ENCODE measurements around the gene PDZK1IP1. TPM values are rescaled to one million over a fixed set of nuclear protein-coding genes. Genes with fewer than 3 reads are reported as not detected.
"Not testable (repeated sequence)": the region's sequence is repeated elsewhere in the genome, so short reads cannot be mapped to it uniquely, and the experiment has no call there.

Gene PDZK1IP1
- total RNA-seq, 2 donors from 2014 or later = 3.1 to 10.6 TPM

- Histone ChIP-seq H3K4me3 (no peak overlapping the region), H3K27me3 (no peaks in the 10 kb centered on the region), H3K36me3 (no peaks in the 10 kb centered on the region), H3K4me1 (no peaks in the 10 kb centered on the region), H3K27ac (no peak overlapping the region), H3K9me3 (no peaks in the 10 kb centered on the region)
- no peak for DNase-seq (ENCODE audit: low spot score)
- TF ChIP-seq CTCF (IDR thresholded peaks at IDR 0.05) = no peak
Measured at GRCh38 chr1:47147047-47147785, 42.6 kb downstream of the PDZK1IP1 start.

- not testable (repeated sequence) for H3K4me3 ChIP-seq; H3K36me3 ChIP-seq; H3K27me3 ChIP-seq; H3K27ac ChIP-seq; DNase-seq (ENCODE audit: low spot score); H3K4me1 ChIP-seq; H3K9me3 ChIP-seq
Measured at GRCh38 chr1:47146495-47146894, 43.3 kb downstream of the PDZK1IP1 start.

DNA sequence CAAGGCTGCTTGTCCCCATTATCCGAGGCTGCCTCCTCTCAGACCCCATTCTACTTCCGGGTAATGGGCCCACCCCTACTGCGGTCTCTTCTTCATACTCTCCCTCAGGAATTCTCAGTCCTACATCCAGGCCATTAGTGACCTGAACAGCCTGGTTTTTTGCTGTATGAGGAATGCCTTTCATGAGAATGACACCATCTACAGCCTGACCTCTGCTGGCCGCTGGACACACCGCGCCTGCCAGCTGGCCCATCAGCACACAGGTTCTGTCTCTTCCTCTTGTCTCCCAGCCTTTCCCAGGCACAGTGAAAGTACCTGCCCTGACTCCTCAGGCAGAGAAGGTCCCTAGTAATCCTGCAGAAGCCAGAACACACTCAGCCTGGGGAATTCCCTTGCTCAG lies 46.2 kb downstream of the PDZK1IP1 start:
- not testable (repeated sequence) for DNase-seq (ENCODE audit: low spot score); H3K27ac ChIP-seq; H3K27me3 ChIP-seq; H3K9me3 ChIP-seq; H3K36me3 ChIP-seq; H3K4me3 ChIP-seq; H3K4me1 ChIP-seq

DNA sequence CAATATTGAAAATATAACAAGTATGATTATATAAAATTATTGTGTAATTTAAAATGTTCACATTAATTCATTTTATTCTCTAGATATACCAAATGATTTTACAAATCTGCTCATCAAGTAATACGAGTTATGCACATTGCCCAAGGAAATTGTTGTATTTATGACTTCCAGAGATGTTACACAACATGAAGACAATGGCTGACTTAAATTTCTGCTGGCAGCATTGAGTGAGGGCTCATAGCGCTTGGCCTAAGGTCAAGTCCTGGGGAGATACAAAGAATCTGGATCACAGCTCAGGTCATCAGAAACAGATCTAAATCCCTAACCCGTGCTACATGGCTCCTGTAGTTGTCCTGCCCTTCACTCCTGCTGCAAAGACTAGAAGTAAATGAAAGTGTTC lies 49.5 kb downstream of the PDZK1IP1 start:
- not testable (repeated sequence) for DNase-seq (ENCODE audit: low spot score); H3K27me3 ChIP-seq; H3K4me3 ChIP-seq; H3K4me1 ChIP-seq; H3K9me3 ChIP-seq; H3K36me3 ChIP-seq; H3K27ac ChIP-seq

GRCh38 chr1:47137925-47138615 lies 51.8 kb downstream of the PDZK1IP1 start:
- no peaks in the 10 kb centered on the region for H3K27me3 ChIP-seq
- no peaks in the 10 kb centered on the region for H3K36me3 ChIP-seq
- TF ChIP-seq CTCF (IDR thresholded peaks at IDR 0.05) = no peak
- no peaks in the 10 kb centered on the region for H3K9me3 ChIP-seq
- DNase-seq (ENCODE audit: low spot score) = no peak
- H3K4me1 ChIP-seq = no peaks in the 10 kb centered on the region
- H3K27ac ChIP-seq = no peak overlapping the region
- no peak overlapping the region for H3K4me3 ChIP-seq

DNA sequence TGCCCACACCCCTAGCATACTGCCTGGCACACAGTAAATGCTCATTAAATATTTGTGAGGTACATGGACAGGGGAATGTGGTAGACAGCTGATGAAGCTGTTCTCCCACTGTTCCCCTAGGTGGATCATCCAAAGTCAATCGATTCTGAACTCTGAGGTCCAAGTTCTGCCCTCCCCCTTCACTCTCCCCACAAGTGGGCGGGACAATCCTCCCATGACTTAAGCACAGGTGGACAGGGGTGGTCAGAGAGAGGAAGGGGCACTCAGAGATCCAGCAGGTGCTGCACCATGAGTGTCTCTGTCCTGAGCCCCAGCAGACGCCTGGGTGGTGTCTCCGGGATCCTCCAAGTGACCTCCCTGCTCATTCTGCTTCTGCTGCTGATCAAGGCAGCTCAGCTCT lies 52.6 kb downstream of the PDZK1IP1 start, which contains the start of gene CYP4A22:
CYP4A22 (plus strand) TSS at position 244 of the 400 bp plus-strand sequence; CDS start at position 289, 45 bp downstream.
- H3K9me3 ChIP-seq = no peaks in the 10 kb centered on the region
- TF ChIP-seq CTCF (IDR thresholded peaks at IDR 0.05) = no peak
- H3K27ac ChIP-seq = no peak within 1 kb of the TSS
- H3K36me3 ChIP-seq = no peaks in the 10 kb centered on the region
- DNase-seq (ENCODE audit: low spot score) = no peak
- no peaks in the 10 kb centered on the region for H3K4me1 ChIP-seq
- no peaks in the 10 kb centered on the region for H3K27me3 ChIP-seq
- no peak within 1 kb of the TSS for H3K4me3 ChIP-seq

Other genes with a start within 250 kb of the PDZK1IP1 start
- not detected for gene CYP4A11, start 248.6 kb downstream of the PDZK1IP1 start, total RNA-seq
- gene CYP4X1, start 166.4 kb downstream of the PDZK1IP1 start, total RNA-seq = 1 to 10 TPM; 2.2 to 3.5 TPM
- gene CYP4Z1, start 122.8 kb downstream of the PDZK1IP1 start, total RNA-seq = under 1 TPM in 1 of 2 donors, not detected in 1; 0.35 TPM
- not detected for gene CYP4A22, start 52.6 kb downstream of the PDZK1IP1 start, total RNA-seq
- gene TAL1, start 42.2 kb upstream of the PDZK1IP1 start, total RNA-seq = 1 to 10 TPM; 3.1 to 4.1 TPM
- gene STIL, start 124.1 kb upstream of the PDZK1IP1 start, total RNA-seq = under 1 TPM; 0.31 to 0.52 TPM
- gene CMPK1, start 143.8 kb upstream of the PDZK1IP1 start, total RNA-seq = 10 to 100 TPM; 51.4 to 72.3 TPM
- not detected for gene FOXE3, start 226.2 kb upstream of the PDZK1IP1 start, total RNA-seq
- gene FOXD2, start 248.0 kb upstream of the PDZK1IP1 start, total RNA-seq = under 1 TPM in 1 of 2 donors, not detected in 1; 0.04 TPM